Fibroblast of pulmonary artery (primary cell): ENCODE data around the gene RELN.

Source experiments
- DNase-seq: peaks from one replicate; pipeline ENCODE4 v3.0.0-alpha.2; 2010; ENCODE audit warnings: low read depth
- H3K4me3 ChIP-seq: replicated peaks from 2 replicates; pipeline ENCODE4 v1.5.1; 2011; ENCODE audit warnings: low read depth, mild to moderate bottlenecking, control low read depth, low read length, moderate library complexity
- CTCF ChIP-seq: IDR thresholded peaks from 2 replicates; pipeline ENCODE4 v1.5.1; 2011; ENCODE audit warnings: mild to moderate bottlenecking, control low read depth, low read length, inconsistent platforms; ENCODE audit errors: missing control alignments

RELN gene

GRCh38 chr7:103889451-103889850 is 100.0 kb downstream of the RELN start:
- no peak overlapping the region for H3K4me3 ChIP-seq
- TF ChIP-seq CTCF, result no peak
- no peak for DNase-seq

GRCh38 chr7:103888603-103889153 is 100.8 kb downstream of the RELN start:
- DNase-seq, result no peak
- no peak for TF ChIP-seq CTCF
- no peak overlapping the region for H3K4me3 ChIP-seq

- TF ChIP-seq CTCF, result no peak
Measured at GRCh38 chr7:103887853-103888602, 101.4 kb downstream of the RELN start.

GRCh38 chr7:103887050-103887449 is 102.4 kb downstream of the RELN start:
- no peak for TF ChIP-seq CTCF
- no peak overlapping the region for H3K4me3 ChIP-seq
- DNase-seq, result no peak

More at GRCh38 chr7:103887853-103888602, 101.4 kb downstream of the RELN start:
- no peak overlapping the region for H3K4me3 ChIP-seq
- no peak for DNase-seq

- TF ChIP-seq CTCF, result no peak
- H3K4me3 ChIP-seq, result no peak overlapping the region
- no peak for DNase-seq
Measured at GRCh38 chr7:103879928-103880600, 109.4 kb downstream of the RELN start.

GRCh38 chr7:103879411-103879810 is 110.0 kb downstream of the RELN start:
- TF ChIP-seq CTCF, result no peak
- no peak for DNase-seq
- H3K4me3 ChIP-seq, result no peak overlapping the region
